GM23248 (cell line): ENCODE results near the gene TCTN1. TPM values are rescaled to one million over a fixed set of nuclear protein-coding genes. Genes with fewer than 3 reads are reported as not detected.

Experiments
- DNase-seq: peaks from one replicate; pipeline ENCODE4 v3.0.0-alpha.2; 2015
- H2AFZ ChIP-seq: fragments of 200-600 bp; sonication (generic); 2 replicates; pipeline ENCODE4 v1.6.1; 2016; ENCODE audit warnings: antibody characterized with exemption
- H3F3A ChIP-seq: fragments of 200-600 bp; sonication (generic); 2 replicates; pipeline ENCODE4 v1.6.1; 2016; ENCODE audit warnings: mild to moderate bottlenecking, antibody characterized with exemption, mixed run types; ENCODE audit not compliant: insufficient read depth
- H3K27ac ChIP-seq: fragments of 200-600 bp; sonication (generic); 2 replicates; pipeline ENCODE4 v1.5.1; 2016; ENCODE audit warnings: mild to moderate bottlenecking
- H3K27me3 ChIP-seq: fragments of 200-600 bp; sonication (generic); replicated peaks from 2 replicates; pipeline ENCODE4 v1.6.1; 2016; ENCODE audit warnings: mild to moderate bottlenecking; ENCODE audit not compliant: insufficient read depth
- H3K36me3 ChIP-seq: fragments of 200-600 bp; sonication (generic); 2 replicates; pipeline ENCODE4 v1.6.1; 2016; ENCODE audit warnings: low read depth, mild to moderate bottlenecking
- H3K4me1 ChIP-seq: fragments of 200-600 bp; sonication (generic); 2 replicates; pipeline ENCODE4 v1.6.1; 2016; ENCODE audit warnings: mild to moderate bottlenecking; ENCODE audit not compliant: insufficient read depth
- H3K4me2 ChIP-seq: fragments of 200-600 bp; sonication (generic); one replicate; pipeline ENCODE4 v1.6.1; 2016; ENCODE audit warnings: mild to moderate bottlenecking; ENCODE audit not compliant: unreplicated experiment
- H3K4me3 ChIP-seq: fragments of 200-600 bp; sonication (generic); 2 replicates; pipeline ENCODE4 v1.5.1; 2016; ENCODE audit warnings: mild to moderate bottlenecking
- H3K79me2 ChIP-seq: fragments of 200-600 bp; sonication (generic); 2 replicates; pipeline ENCODE4 v1.6.1; 2016; ENCODE audit warnings: mild to moderate bottlenecking; ENCODE audit not compliant: insufficient read depth
- H3K9ac ChIP-seq: fragments of 200-600 bp; sonication (generic); 2 replicates; pipeline ENCODE4 v1.6.1; 2016; ENCODE audit warnings: mild to moderate bottlenecking
- H3K9me2 ChIP-seq: fragments of 200-600 bp; sonication (generic); 2 replicates; pipeline ENCODE4 v1.6.1; 2016; ENCODE audit warnings: mixed run types, mild to moderate bottlenecking, moderate library complexity; ENCODE audit not compliant: insufficient read depth
- H3K9me3 ChIP-seq: fragments of 200-600 bp; sonication (generic); one replicate; pipeline ENCODE4 v1.6.1; 2017; ENCODE audit warnings: low read depth
- H4K20me1 ChIP-seq: fragments of 200-600 bp; sonication (generic); 2 replicates; pipeline ENCODE4 v1.6.0; 2016; ENCODE audit not compliant: insufficient read depth
- EZH2 ChIP-seq: fragments of 200-600 bp; sonication (generic); IDR thresholded peaks from 2 replicates; pipeline ENCODE4 v1.6.1; 2018; ENCODE audit warnings: antibody characterized with exemption, mild to moderate bottlenecking; ENCODE audit not compliant: insufficient read depth, poor library complexity, severe bottlenecking
- EZH2phosphoT487 ChIP-seq: fragments of 200-600 bp; sonication (generic); IDR thresholded peaks from 2 replicates; pipeline ENCODE4 v1.6.1; 2018; ENCODE audit warnings: antibody characterized with exemption, moderate library complexity, mild to moderate bottlenecking, low read depth; ENCODE audit not compliant: insufficient read depth
- WGBS, 2 experiments: methylation state at CpG; one replicate each; pipeline ENCODE4 v1.1.6; 2015 to 2017; ENCODE audit warnings: low lambda C conversion rate in 2 of 2, low coverage in 1 of 2; ENCODE audit errors: missing lambda C conversion rate in 2 of 2; 5-methylcytosine and 5-hydroxymethylcytosine counted together
- in situ Hi-C: fragments of 300-500 bp; cut with MboI; formaldehyde crosslinking; loops from 2 replicates; pipeline ENCODE4 v1.15.0; 2020
- polyA plus RNA-seq: library from polyadenylated mRNA; unstranded; fragments of >200 nt; fragmentation: Nextera tagmentation; extraction: Ambion mirVana; gene quantifications from 2 replicates; pipeline ENCODE4 v1.2.1, GENCODE V29; 2016
- total RNA-seq: library from RNA; depleted of rRNA; stranded (reverse); fragments of >200 nt; shearing (Covaris generic); gene quantifications from 2 replicates; pipeline ENCODE4 v1.2.3, GENCODE V29; 2014

Gene TCTN1
- total and polyA plus RNA-seq, 2 experiments from 2014 or later, result 44.3 to 65.2 TPM

DNA sequence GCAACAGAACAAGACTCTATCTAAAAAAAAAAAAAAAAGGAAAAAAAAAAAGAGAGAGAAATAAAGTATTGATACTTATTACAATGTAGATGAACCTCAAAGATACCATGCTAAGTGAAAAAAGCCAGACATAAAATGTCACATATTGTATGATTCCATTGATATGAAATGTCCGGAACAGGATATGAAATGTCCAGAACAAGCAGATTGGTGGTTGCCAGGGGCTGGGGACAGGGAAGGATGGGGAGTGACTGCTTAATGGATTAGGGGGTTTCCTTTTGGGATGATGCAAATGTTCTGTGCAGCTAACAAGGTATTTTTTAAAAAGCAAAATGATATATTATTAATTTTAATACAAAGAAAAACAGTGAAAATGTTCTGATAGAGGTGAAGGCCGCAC, 70.0 kb downstream of the TCTN1 start:
- 95% methylated on average over 2 of the region's 2 CpGs for WGBS, 2 experiments
- H3K79me2 ChIP-seq, result no peaks in the 10 kb centered on the region
- in situ Hi-C loops, result no loop called here
- no peaks in the 10 kb centered on the region for H3F3A ChIP-seq
- DNase-seq, result no peak
- H3K9me3 ChIP-seq, result no peaks in the 10 kb centered on the region
- H2AFZ ChIP-seq, result no peak overlapping the region
- no peaks in the 10 kb centered on the region for H3K36me3 ChIP-seq
- no peaks in the 10 kb centered on the region; the same call in none of the 2 replicates for H3K27me3 ChIP-seq
- TF ChIP-seq EZH2 (no peak), EZH2phosphoT487 (no peak)
- H3K9ac ChIP-seq, result no peak overlapping the region
- no peak overlapping the region for H3K4me2 ChIP-seq
- H3K4me3 ChIP-seq, result no peak overlapping the region
- H3K27ac ChIP-seq, result no peak overlapping the region
- no peaks in the 10 kb centered on the region for H4K20me1 ChIP-seq
- H3K9me2 ChIP-seq, result no peaks in the 10 kb centered on the region
- no peaks in the 10 kb centered on the region for H3K4me1 ChIP-seq

DNA sequence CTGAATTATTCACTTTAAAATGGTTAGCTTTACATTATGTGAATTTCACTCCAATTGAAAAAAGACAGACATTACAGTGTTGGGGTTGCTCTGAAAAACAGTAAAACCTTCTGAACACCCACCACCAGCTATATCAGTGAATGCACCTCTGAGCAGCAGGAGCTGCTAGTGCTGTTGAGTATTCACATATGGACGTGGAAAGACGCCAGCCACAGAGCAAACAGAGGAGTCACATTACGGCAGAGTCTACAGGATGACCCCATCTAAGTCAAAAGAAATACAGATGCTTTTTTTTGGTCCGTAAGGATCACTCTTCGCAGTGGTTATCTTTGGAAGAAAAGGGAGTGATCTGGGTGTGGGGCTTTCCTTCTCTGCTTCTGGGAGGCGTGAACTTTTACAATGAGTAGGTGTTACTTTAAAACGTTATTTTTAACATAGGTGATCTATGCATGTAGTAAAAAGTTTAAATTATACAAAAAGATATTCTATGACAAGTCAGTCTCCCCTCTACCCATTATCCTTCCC, 70.4 kb downstream of the TCTN1 start:
- Histone ChIP-seq H3K27ac (no peak overlapping the region), H4K20me1 (no peaks in the 10 kb centered on the region), H3K36me3 (no peaks in the 10 kb centered on the region), H3K9me3 (no peaks in the 10 kb centered on the region), H3F3A (no peaks in the 10 kb centered on the region), H3K4me2 (no peak overlapping the region), H3K4me1 (no peaks in the 10 kb centered on the region), H3K79me2 (no peaks in the 10 kb centered on the region), H3K27me3 (no peaks in the 10 kb centered on the region; the same call in none of the 2 replicates), H3K9ac (no peak overlapping the region), H2AFZ (no peak overlapping the region), H3K4me3 (no peak overlapping the region), H3K9me2 (no peaks in the 10 kb centered on the region)
- in situ Hi-C loops, result no loop called here
- TF ChIP-seq EZH2phosphoT487 (no peak), EZH2 (no peak)
- DNase-seq, result no peak
- 68 to 70% methylated on average over 7 of the region's 7 CpGs for WGBS, 2 experiments

DNA sequence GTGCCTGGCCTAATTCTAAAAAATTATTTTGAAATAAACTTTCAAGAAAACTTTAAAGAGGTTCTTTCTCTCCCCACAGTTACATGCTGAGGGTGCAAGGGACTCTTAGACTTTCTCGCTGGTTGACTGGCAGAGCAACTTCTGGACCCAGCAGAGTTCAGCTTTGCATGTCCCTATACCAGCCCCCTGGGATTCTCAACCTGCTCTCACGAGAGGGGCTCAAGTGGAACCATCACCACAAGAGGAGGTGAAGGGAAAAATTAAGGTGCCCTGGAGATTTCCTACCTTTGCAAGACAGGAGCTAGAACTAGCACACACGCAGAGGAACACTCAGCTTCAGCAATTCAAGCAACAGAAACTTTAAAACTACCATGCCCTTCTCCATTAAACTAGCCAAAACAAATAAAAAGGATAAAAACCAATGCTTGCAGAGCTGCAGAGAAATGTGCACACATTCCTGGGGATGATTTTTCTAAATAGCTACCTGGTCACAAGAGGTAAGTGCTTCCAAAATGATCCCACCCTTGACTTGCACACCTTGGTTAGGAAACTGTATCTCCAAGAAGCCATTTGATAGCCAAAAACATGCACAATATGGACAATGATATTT, 72.5 kb downstream of the TCTN1 start:
- no peaks in the 10 kb centered on the region for H3K4me1 ChIP-seq
- TF ChIP-seq EZH2 (no peak), EZH2phosphoT487 (no peak)
- no peak overlapping the region for H2AFZ ChIP-seq
- no peaks in the 10 kb centered on the region for H3K79me2 ChIP-seq
- H3K9ac ChIP-seq, result no peak overlapping the region
- no peak overlapping the region for H3K4me2 ChIP-seq
- in situ Hi-C loops, result no loop called here
- H3F3A ChIP-seq, result no peaks in the 10 kb centered on the region
- no peaks in the 10 kb centered on the region for H3K9me2 ChIP-seq
- no peaks in the 10 kb centered on the region for H3K9me3 ChIP-seq
- no peaks in the 10 kb centered on the region; the same call in none of the 2 replicates for H3K27me3 ChIP-seq
- WGBS, 2 experiments, result 67 to 80% methylated on average over 3 of the region's 3 CpGs
- H3K27ac ChIP-seq, result no peak overlapping the region
- no peak overlapping the region for H3K4me3 ChIP-seq
- no peaks in the 10 kb centered on the region for H4K20me1 ChIP-seq
- no peaks in the 10 kb centered on the region for H3K36me3 ChIP-seq
- DNase-seq, result no peak

DNA sequence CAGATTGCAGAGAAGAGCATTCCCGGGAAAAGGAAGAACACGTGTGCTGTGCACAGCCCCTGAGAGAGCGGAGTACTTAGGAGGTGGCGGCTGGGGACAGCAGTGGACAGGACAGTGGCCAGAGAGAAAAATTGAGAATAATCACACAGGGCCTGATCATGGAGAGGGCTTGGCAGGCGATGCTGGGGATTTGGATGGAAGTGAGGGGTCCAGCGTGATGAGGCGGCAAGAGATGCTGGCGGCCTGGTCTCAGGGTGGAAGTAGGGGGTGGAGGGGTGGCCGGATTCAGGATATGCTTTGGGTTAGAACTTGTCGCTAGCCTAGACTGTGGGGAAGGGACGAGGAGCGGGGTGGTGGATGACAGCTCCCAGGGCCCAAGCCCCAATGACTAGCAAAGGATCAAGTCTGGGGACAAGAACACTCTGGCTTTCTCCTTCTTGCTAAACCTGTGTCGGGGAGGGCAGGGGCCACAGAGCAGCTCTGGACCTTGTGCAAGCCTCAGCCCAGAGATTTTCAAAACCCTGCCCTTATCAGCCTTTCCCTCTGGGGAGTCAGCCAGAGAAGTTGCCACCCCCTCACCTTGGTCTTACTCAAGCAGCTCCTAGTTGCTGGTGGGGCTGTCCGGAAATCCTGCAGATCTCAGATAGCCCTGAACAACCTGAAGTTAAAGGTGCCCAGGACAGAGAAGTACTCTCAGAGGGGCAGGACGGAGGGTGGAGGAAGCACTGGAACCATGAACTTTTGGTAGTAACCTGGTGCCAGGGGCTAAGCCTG, 73.7 kb downstream of the TCTN1 start:
- no peak for DNase-seq
- WGBS, 2 experiments, result 97 to 98% methylated on average over 15 of the region's 15 CpGs
- Histone ChIP-seq H3K4me3 (no peak overlapping the region), H2AFZ (no peak overlapping the region), H3F3A (no peaks in the 10 kb centered on the region), H4K20me1 (no peaks in the 10 kb centered on the region), H3K4me1 (no peaks in the 10 kb centered on the region), H3K79me2 (no peaks in the 10 kb centered on the region), H3K27me3 (no peaks in the 10 kb centered on the region; the same call in none of the 2 replicates), H3K9me3 (no peaks in the 10 kb centered on the region), H3K9me2 (no peaks in the 10 kb centered on the region), H3K4me2 (no peak overlapping the region), H3K36me3 (no peaks in the 10 kb centered on the region), H3K9ac (no peak overlapping the region), H3K27ac (no peak overlapping the region)
- no peak for TF ChIP-seq EZH2
- TF ChIP-seq EZH2phosphoT487, result no peak
- in situ Hi-C loops, result no loop called here
